ENCODE measurements around the gene SVIP. TPM values are rescaled to one million over a fixed set of nuclear protein-coding genes. Genes with fewer than 3 reads are reported as not detected.

Gene SVIP
- polyA plus RNA-seq, 1 of the 3 experiments (the other 2 are of a cell fraction) = 6.0 TPM

DNA sequence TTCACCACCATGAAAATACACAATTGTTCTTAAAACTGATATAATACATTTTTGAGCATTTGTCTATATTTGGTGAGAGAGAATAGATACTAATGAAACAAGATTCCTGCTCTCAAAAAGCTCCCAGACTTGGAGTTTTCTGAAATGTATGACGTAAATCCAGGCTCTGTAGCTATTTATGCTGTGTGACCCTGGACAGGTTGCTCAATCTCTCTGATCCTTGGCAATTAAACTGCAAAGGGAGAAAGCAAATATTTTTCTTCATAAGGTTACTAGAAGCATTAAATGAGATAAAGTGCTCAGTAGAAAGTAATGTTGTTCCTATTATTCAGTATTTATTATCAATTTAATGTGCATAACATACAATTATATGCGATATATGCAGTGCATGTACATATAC lies 42.5 kb downstream of the SVIP start (continued):
- no peak for TF ChIP-seq CTCF (IDR thresholded peaks at IDR 0.05)

- WGBS (ENCODE audit: low lambda C conversion rate) = 73% methylated on average over 3 of the region's 3 CpGs
- CTCF ChIA-PET = interaction anchor here (0.5 to 2.8 kb wide), 28 partner anchors 10 to 629 kb away, joined by 3 to 45 read pairs (median 8); partner anchors contain the start of gene SVIP
- Histone ChIP-seq H4K20me1 (ENCODE audit: insufficient read depth) (no peaks in the 10 kb centered on the region), H3K9me2 (no peaks in the 10 kb centered on the region), H3K4me3 (ENCODE audit: low read depth in 2 of 2, low read length in 1 of 2) (no peak overlapping the region), H3K36me3 (replicated peaks in 1 of 2; ENCODE audit: control insufficient read depth in 1 of 2, insufficient read depth in 2 of 2, low read length in 1 of 2) (no peaks in the 10 kb centered on the region), H3K4me1 (ENCODE audit: control insufficient read depth in 1 of 2, insufficient read depth in 2 of 2, low read depth in 1 of 2, low read length in 1 of 2) (peaks cover 0 to 8% of the 10 kb centered on the region in 2 experiments; a peak in 2 of 4 replicates), H3K27me3 (ENCODE audit: insufficient read depth) (no peaks in the 10 kb centered on the region), H3K9me3 (no peaks in the 10 kb centered on the region), H2AFZ (ENCODE audit: low read depth) (no peak overlapping the region), H3K4me2 (no peak overlapping the region), H3K79me2 (ENCODE audit: insufficient read depth) (no peaks in the 10 kb centered on the region), H3F3A (replicated peaks; ENCODE audit: insufficient read depth) (peaks cover 5% of the 10 kb centered on the region), H3K27ac (ENCODE audit: low read depth in 2 of 2, low read length in 1 of 2) (no peak overlapping the region), H3K9ac (no peak overlapping the region)
- DNase-seq = no peak
- TF ChIP-seq, protein P1, sequence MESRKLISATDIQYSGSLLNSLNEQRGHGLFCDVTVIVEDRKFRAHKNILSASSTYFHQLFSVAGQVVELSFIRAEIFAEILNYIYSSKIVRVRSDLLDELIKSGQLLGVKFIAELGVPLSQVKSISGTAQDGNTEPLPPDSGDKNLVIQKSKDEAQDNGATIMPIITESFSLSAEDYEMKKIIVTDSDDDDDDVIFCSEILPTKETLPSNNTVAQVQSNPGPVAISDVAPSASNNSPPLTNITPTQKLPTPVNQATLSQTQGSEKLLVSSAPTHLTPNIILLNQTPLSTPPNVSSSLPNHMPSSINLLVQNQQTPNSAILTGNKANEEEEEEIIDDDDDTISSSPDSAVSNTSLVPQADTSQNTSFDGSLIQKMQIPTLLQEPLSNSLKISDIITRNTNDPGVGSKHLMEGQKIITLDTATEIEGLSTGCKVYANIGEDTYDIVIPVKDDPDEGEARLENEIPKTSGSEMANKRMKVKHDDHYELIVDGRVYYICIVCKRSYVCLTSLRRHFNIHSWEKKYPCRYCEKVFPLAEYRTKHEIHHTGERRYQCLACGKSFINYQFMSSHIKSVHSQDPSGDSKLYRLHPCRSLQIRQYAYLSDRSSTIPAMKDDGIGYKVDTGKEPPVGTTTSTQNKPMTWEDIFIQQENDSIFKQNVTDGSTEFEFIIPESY (IDR thresholded peaks at IDR 0.05; ENCODE audit: borderline replicate concordance, low read depth) = no peak
- TF ChIP-seq GATA2 (CRISPR knock-in tag; IDR thresholded peaks at IDR 0.05) = no peak
- TF ChIP-seq TAF1 (IDR thresholded peaks at IDR 0.05; ENCODE audit: borderline replicate concordance, low read depth, low read length) = no peak
- TF ChIP-seq EZH2phosphoT487 (IDR thresholded peaks at IDR 0.05; ENCODE audit: borderline replicate concordance, low read depth) = no peak
- no peak for TF ChIP-seq USF2 (IDR thresholded peaks at IDR 0.05; ENCODE audit: borderline replicate concordance, low read depth, low read length)
- TF ChIP-seq USF1 (IDR thresholded peaks at IDR 0.05; ENCODE audit: borderline replicate concordance, low read depth) = no peak
- TF ChIP-seq GABPA (IDR thresholded peaks at IDR 0.05; ENCODE audit: low read depth) = no peak
- TF ChIP-seq SIN3A (IDR thresholded peaks at IDR 0.05; ENCODE audit: borderline replicate concordance, low read depth, low read length) = no peak
- TF ChIP-seq RFX5 (IDR thresholded peaks at IDR 0.05; ENCODE audit: low read length) = no peak
- POLR2A ChIA-PET = no interaction called here
These were observed 43.1 kb downstream of the SVIP start for GRCh38 chr11:22786475-22786874.

Data from SK-N-SH (cell line).